ENCODE data around the gene KIF26B.

Gene KIF26B

DNA sequence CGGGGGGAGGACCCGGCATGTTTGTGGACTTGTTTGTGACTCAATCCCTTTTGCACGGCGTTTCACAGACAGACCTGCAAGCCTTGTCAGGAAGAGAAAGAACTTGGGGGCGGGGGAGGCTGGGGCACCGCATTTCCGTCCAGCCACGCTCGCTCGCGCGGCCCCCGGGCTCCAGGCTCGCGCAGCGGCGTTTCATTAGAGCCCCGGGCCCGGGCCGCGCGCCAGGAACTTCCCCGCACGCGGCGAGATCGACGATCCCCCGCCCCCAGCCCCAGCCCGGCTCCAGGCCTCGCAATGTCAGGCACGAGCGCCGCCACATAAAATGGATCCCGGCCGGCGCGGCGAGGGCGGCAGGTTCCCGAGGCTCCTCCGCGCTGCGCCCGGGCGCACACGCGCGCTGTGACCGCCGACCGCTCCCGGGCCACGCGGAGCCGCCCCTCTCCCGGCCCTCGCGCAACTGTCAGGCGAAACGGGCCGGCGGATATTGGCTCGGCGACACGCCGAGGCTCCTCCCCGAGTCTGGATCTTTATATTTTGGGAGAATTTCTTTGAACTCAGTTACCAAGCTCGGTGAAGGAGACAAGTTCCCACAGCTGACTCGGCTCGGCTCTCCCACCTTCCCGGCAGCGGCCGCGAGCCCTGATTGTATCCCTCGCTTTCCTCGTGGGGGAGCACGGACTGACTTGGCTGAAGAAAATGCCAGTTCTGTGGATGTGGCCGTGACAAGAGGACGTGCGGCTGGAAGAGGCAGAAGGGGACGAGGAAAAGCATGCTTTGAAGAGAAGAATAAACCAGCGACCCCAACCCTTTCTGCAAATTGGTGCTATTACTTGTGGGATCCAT is at the start of gene KIF26B:
KIF26B (plus strand) TSS at position 557 of the 843 bp plus-strand sequence. CDS start 440 bp downstream, outside the sequence.
- TF ChIP-seq, protein P1, sequence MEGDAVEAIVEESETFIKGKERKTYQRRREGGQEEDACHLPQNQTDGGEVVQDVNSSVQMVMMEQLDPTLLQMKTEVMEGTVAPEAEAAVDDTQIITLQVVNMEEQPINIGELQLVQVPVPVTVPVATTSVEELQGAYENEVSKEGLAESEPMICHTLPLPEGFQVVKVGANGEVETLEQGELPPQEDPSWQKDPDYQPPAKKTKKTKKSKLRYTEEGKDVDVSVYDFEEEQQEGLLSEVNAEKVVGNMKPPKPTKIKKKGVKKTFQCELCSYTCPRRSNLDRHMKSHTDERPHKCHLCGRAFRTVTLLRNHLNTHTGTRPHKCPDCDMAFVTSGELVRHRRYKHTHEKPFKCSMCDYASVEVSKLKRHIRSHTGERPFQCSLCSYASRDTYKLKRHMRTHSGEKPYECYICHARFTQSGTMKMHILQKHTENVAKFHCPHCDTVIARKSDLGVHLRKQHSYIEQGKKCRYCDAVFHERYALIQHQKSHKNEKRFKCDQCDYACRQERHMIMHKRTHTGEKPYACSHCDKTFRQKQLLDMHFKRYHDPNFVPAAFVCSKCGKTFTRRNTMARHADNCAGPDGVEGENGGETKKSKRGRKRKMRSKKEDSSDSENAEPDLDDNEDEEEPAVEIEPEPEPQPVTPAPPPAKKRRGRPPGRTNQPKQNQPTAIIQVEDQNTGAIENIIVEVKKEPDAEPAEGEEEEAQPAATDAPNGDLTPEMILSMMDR (IDR thresholded peaks at IDR 0.05), result no peak

DNA sequence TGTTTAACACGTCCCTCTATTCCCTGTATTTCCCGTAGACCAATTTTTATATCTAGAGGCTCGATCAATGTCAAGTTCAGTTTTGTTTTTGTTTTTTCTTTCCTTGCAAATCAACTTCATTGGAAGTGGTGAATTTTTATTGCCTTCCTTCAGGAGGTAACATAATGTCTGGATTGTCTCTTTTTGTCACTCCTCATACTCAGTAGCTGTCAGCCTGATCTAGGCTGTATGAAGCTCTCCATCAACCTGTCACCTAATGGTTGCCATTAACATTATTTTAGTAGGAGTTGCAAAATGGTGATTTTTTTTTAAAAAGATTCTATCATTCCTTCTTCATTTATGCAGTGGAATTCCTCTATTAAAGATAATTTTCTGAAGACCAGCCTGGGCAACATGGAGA is 49.7 kb upstream of the KIF26B start:
- TF ChIP-seq, protein P1 (IDR thresholded peaks at IDR 0.05), result no peak

- TF ChIP-seq, protein P1 (IDR thresholded peaks at IDR 0.05), result no peak
Measured at GRCh38 chr1:245105815-245106410, 48.9 kb upstream of the KIF26B start.

DNA sequence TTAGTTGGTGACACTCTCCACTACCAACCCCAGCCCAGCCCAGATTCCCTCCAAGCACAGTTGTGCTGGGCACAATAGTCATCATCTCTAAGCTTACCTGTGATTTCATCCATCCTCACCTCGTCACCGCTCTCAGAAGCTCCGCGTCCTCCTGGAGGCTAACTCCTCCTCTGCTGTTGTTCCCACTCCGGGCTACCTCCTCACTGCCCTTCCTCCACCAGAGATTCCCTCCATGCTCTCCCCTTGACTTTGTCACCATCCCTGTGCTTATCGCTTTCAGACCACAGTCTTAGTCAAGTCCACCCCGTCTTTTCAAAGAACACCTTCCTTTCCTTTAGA is 47.0 kb upstream of the KIF26B start:
- TF ChIP-seq, protein P1 (IDR thresholded peaks at IDR 0.05), result no peak

- TF ChIP-seq, protein P1 (IDR thresholded peaks at IDR 0.05), result no peak
Measured at GRCh38 chr1:245108246-245108645, 46.5 kb upstream of the KIF26B start.

GRCh38 chr1:245108909-245109308 is 45.9 kb upstream of the KIF26B start:
- TF ChIP-seq, protein P1 (IDR thresholded peaks at IDR 0.05), result no peak

GRCh38 chr1:245110406-245110805 is 44.4 kb upstream of the KIF26B start:
- TF ChIP-seq, protein P1 (IDR thresholded peaks at IDR 0.05), result no peak
